HepG2 (cell line): ENCODE data around the gene SORBS2. TPM values are rescaled to one million over a fixed set of nuclear protein-coding genes. Genes with fewer than 3 reads are reported as not detected.

Experiments used
- ATAC-seq: fragments of 200-7000 bp; cut with Tn5 transposase; 3 replicates; pipeline ENCODE4 v1.9.1; 2020; ENCODE audit warnings: mild to moderate bottlenecking, moderate library complexity
- BruUV-seq: library from RNA; stranded (reverse); fragments of 400-500 nt; replicated peaks from 2 replicates; lab custom pipeline; 2021; lab: Mats Ljungman, UMichigan
- CTCF ChIA-PET: fragments of 300-600 bp; formaldehyde crosslinking; extraction: SDS; loops from one replicate; lab custom pipeline; 2021; ENCODE audit warnings: low total read pairs, inconsistent platforms, low intra/inter-chr PET ratio; lab: Yijun Ruan, JAX
- POLR2A ChIA-PET: fragments of 350-600 bp; sonication (Branson Sonifier 250); formaldehyde crosslinking; loops from one replicate; lab custom pipeline; 2020; ENCODE audit warnings: antibody characterized with exemption, inconsistent platforms; lab: Yijun Ruan, JAX
- DNase-seq: peaks from one replicate; pipeline ENCODE4 v3.0.0-alpha.2; 2015; ENCODE audit warnings: low spot score
- FAIRE-seq: peaks from 3 replicates; lab custom pipeline; 2011; peaks lifted over from hg19 to GRCh38; lab: Jason Lieb, UNC
- H2AFZ ChIP-seq: one replicate; pipeline ENCODE4 v1.6.1; 2011; ENCODE audit warnings: low read length, inconsistent platforms
- H3K27ac ChIP-seq: fragments of 300-600 bp; 3 replicates; pipeline ENCODE4 v1.8.0; 2011; ENCODE audit warnings: mixed run types, mild to moderate bottlenecking, mixed read lengths, low read length, inconsistent platforms; ENCODE audit not compliant: insufficient read depth; ENCODE audit errors: extremely low read length
- H3K27me3 ChIP-seq, 2 experiments: fragments of 200-600 bp in 1 of 2; 2 replicates in 1 of 2; 3 replicates in 1 of 2; pipeline versions ENCODE4 v1.6.0 to v1.8.0; 2011; ENCODE audit warnings: low read length in 2 of 2, mild to moderate bottlenecking in 2 of 2, moderate library complexity in 2 of 2, inconsistent platforms in 1 of 2; ENCODE audit not compliant: insufficient read depth in 2 of 2, control insufficient read depth in 1 of 2
- H3K36me3 ChIP-seq, 2 experiments: fragments of 200-600 bp in 1 of 2; replicated peaks in 1 of 2; 2 replicates in 1 of 2; 3 replicates in 1 of 2; pipeline versions ENCODE4 v1.5.1 to v1.8.0; 2011; ENCODE audit warnings: low read length in 2 of 2, inconsistent platforms in 1 of 2; ENCODE audit not compliant: insufficient read depth in 2 of 2, control insufficient read depth in 1 of 2
- H3K4me1 ChIP-seq: 2 replicates; pipeline ENCODE4 v1.5.1; 2012; ENCODE audit warnings: low read length, inconsistent platforms; ENCODE audit not compliant: insufficient read depth
- H3K4me2 ChIP-seq: 2 replicates; pipeline ENCODE4 v1.6.0; 2011; ENCODE audit warnings: low read depth, low read length, inconsistent platforms
- H3K4me3 ChIP-seq, 3 experiments: fragments of 200-600 bp in 1 of 3; sonication (generic), shearing (Covaris generic) in 1 of 3; replicated peaks in 1 of 3; 2 replicates each; pipeline ENCODE4 v1.5.1; 2011 to 2016; ENCODE audit warnings: low read length in 3 of 3, inconsistent platforms in 2 of 3, low read depth in 2 of 3, mild to moderate bottlenecking in 2 of 3, control low read depth in 1 of 3, mixed read lengths in 1 of 3; ENCODE audit not compliant: insufficient read depth in 1 of 3
- H3K79me2 ChIP-seq: one replicate; pipeline ENCODE4 v1.6.1; 2011; ENCODE audit warnings: low read length, inconsistent platforms; ENCODE audit not compliant: insufficient read depth
- H3K9ac ChIP-seq: 2 replicates; pipeline ENCODE4 v1.6.0; 2011; ENCODE audit warnings: mild to moderate bottlenecking, low read depth, low read length, inconsistent platforms; ENCODE audit not compliant: insufficient read depth
- H3K9me3 ChIP-seq: 2 replicates; pipeline ENCODE4 v1.5.1; 2012; ENCODE audit warnings: mild to moderate bottlenecking, low read length
- H4K20me1 ChIP-seq: 2 replicates; pipeline ENCODE4 v1.6.0; 2011; ENCODE audit warnings: inconsistent platforms, mild to moderate bottlenecking, low read length, moderate library complexity; ENCODE audit not compliant: insufficient read depth
- AKNA ChIP-seq: sonication (generic); formaldehyde crosslinking; IDR thresholded peaks from 2 replicates; pipeline ENCODE4 v1.4.0; 2020; ENCODE audit warnings: missing genetic modification reagents, borderline replicate concordance
- BRD4 ChIP-seq: sonication (generic); formaldehyde crosslinking; IDR thresholded peaks from 2 replicates; pipeline ENCODE4 v1.4.0; 2020; ENCODE audit warnings: missing genetic modification reagents
- DMAP1 ChIP-seq: IDR thresholded peaks from 2 replicates; pipeline ENCODE4 v1.6.1; 2016
- REXO4 ChIP-seq: sonication (generic); formaldehyde crosslinking; IDR thresholded peaks from 2 replicates; pipeline ENCODE4 v1.8.0; 2022; ENCODE audit warnings: missing genetic modification reagents, mild to moderate bottlenecking, borderline replicate concordance
- SAFB2 ChIP-seq: sonication (generic); formaldehyde crosslinking; IDR thresholded peaks from 2 replicates; pipeline ENCODE4 v1.5.1; 2020; ENCODE audit warnings: missing genetic modification reagents, low read depth, mild to moderate bottlenecking, borderline replicate concordance
- TCF7 ChIP-seq: sonication (generic); IDR thresholded peaks from 2 replicates; pipeline ENCODE4 v1.6.1; 2016; ENCODE audit warnings: antibody characterized with exemption, low read depth
- U2AF2 ChIP-seq: fragments of 200-400 bp; formaldehyde crosslinking; IDR thresholded peaks from 2 replicates; pipeline ENCODE4 v1.6.1; 2017; ENCODE audit warnings: low read depth, mild to moderate bottlenecking, low read length
- ZBTB3 ChIP-seq: sonication (generic); formaldehyde crosslinking; IDR thresholded peaks from 2 replicates; pipeline ENCODE4 v1.4.0; 2020; ENCODE audit warnings: low read depth, mild to moderate bottlenecking, moderate library complexity, missing genetic modification reagents, borderline replicate concordance
- ZBTB49 ChIP-seq: sonication (generic); formaldehyde crosslinking; IDR thresholded peaks from 2 replicates; pipeline ENCODE4 v1.4.0; 2020; ENCODE audit warnings: missing genetic modification reagents, borderline replicate concordance
- ZFP36L1 ChIP-seq: sonication (generic); formaldehyde crosslinking; IDR thresholded peaks from 2 replicates; pipeline ENCODE4 v1.8.0; 2022; ENCODE audit warnings: mild to moderate bottlenecking, missing genetic modification reagents, moderate library complexity
- ZFP41 ChIP-seq: sonication (generic); formaldehyde crosslinking; IDR thresholded peaks from 2 replicates; pipeline ENCODE4 v1.4.0; 2020; ENCODE audit warnings: mild to moderate bottlenecking, missing genetic modification reagents, borderline replicate concordance
- ZHX1 ChIP-seq: sonication (generic); formaldehyde crosslinking; IDR thresholded peaks from 2 replicates; pipeline ENCODE4 v1.8.1; 2022; ENCODE audit warnings: low read depth, mild to moderate bottlenecking, missing genetic modification reagents
- WGBS: methylation state at CpG from one replicate; pipeline ENCODE4 v1.1.6; 2017; ENCODE audit warnings: low lambda C conversion rate; 5-methylcytosine and 5-hydroxymethylcytosine counted together
- in situ Hi-C: cut with HindIII; loops from 2 replicates; pipeline ENCODE4 v1.10.0; 2017; ENCODE audit warnings: low pct_unique_long_range_greater_than_20kb; ENCODE audit not compliant: extremely low pct_ligation_motif_present
- intact Hi-C: fragments of 100-400 bp; cut with micrococcal nuclease; formaldehyde crosslinking; loops from one replicate; pipeline ENCODE4 v1.10.0; 2022; ENCODE audit not compliant: unreplicated experiment
- polyA plus RNA-seq, 8 experiments: library from polyadenylated mRNA; depleted of rRNA in 3 of 8; stranded (reverse) in 7 of 8; unstranded in 1 of 8; fragments of >200 nt; fragmentation: Illumina TruSeq in 4 of 8; extraction: Trizol in 4 of 8; gene quantifications; 2 replicates each; pipeline versions ENCODE4 v1.2.1 to v1.2.3, GENCODE V29; 2011 to 2016; ENCODE audit warnings: low read depth in 4 of 8, missing spikeins in 1 of 8, mixed read lengths in 1 of 8; ENCODE audit not compliant: insufficient read depth in 1 of 8
- total RNA-seq, 5 experiments: library from RNA; depleted of rRNA; stranded (reverse); fragments of >200 nt; fragmentation: Illumina TruSeq; extraction: Trizol; gene quantifications; 2 replicates each; pipeline ENCODE4 v1.2.3, GENCODE V29; 2016; ENCODE audit warnings: low read depth in 1 of 5

The SORBS2 gene
- total and polyA plus RNA-seq, 2 of the 13 experiments (the other 11 are each of a cell fraction or from before 2014, with no cell fraction given) = 25.0 to 80.5 TPM

GRCh38 chr4:185657699-185658098 lies 154.3 kb downstream of the SORBS2 start:
- Histone ChIP-seq H3K36me3 (peaks cover 10 to 47% of the 10 kb centered on the region in 2 experiments), H3K9me3 (no peaks in the 10 kb centered on the region), H3K4me2 (no peak overlapping the region), H3K27ac (no peak overlapping the region), H3K27me3 (no peaks in the 10 kb centered on the region), H4K20me1 (no peaks in the 10 kb centered on the region), H3K4me3 (no peak overlapping the region), H3K4me1 (peaks cover 2% of the 10 kb centered on the region; the same call in 1 of the 2 replicates), H3K79me2 (no peaks in the 10 kb centered on the region), H3K9ac (no peak overlapping the region), H2AFZ (no peak overlapping the region)
- ChIA-PET POLR2A (no interaction called here), CTCF (no interaction called here)
- FAIRE-seq = no peak
- BruUV-seq = no TSS peak
- ATAC-seq = no peak
- 100% methylated on average over 1 of the region's 1 CpG for WGBS
- no peak for DNase-seq
- TF ChIP-seq BRD4 = no peak
- TF ChIP-seq SAFB2 (CRISPR knock-in tag) = no peak
- no peak for TF ChIP-seq TCF7
- no peak for TF ChIP-seq ZFP41
- no peak for TF ChIP-seq ZHX1
- TF ChIP-seq ZFP36L1 (CRISPR knock-in tag) = no peak
- no peak for TF ChIP-seq AKNA
- no peak for TF ChIP-seq DMAP1 (CRISPR knock-in tag)
- no peak for TF ChIP-seq ZBTB3 (CRISPR knock-in tag)
- no peak for TF ChIP-seq U2AF2
- no peak for TF ChIP-seq REXO4 (CRISPR knock-in tag)
- no peak for TF ChIP-seq ZBTB49 (CRISPR knock-in tag)
- in situ Hi-C loops = no loop called here
- intact Hi-C loops = no loop called here
